DOHH2 (cell line): ENCODE measurements around the gene VSIR.

ENCODE experiments used
- EZH2phosphoT487 ChIP-seq: fragments of 200-600 bp; sonication (generic); IDR thresholded peaks from 2 replicates; pipeline ENCODE4 v1.6.1; 2017; ENCODE audit warnings: borderline replicate concordance, mild to moderate bottlenecking, antibody characterized with exemption, low read length, moderate library complexity, mixed read lengths
- TF ChIP-seq, protein P1 (sequence below): fragments of 200-600 bp; sonication (generic); IDR thresholded peaks from one replicate; pipeline ENCODE4 v1.5.1; 2014; ENCODE audit warnings: antibody characterized with exemption, mild to moderate bottlenecking, low read depth, low read length; ENCODE audit not compliant: poor library complexity, severe bottlenecking

- TF ChIP-seq, protein P1, sequence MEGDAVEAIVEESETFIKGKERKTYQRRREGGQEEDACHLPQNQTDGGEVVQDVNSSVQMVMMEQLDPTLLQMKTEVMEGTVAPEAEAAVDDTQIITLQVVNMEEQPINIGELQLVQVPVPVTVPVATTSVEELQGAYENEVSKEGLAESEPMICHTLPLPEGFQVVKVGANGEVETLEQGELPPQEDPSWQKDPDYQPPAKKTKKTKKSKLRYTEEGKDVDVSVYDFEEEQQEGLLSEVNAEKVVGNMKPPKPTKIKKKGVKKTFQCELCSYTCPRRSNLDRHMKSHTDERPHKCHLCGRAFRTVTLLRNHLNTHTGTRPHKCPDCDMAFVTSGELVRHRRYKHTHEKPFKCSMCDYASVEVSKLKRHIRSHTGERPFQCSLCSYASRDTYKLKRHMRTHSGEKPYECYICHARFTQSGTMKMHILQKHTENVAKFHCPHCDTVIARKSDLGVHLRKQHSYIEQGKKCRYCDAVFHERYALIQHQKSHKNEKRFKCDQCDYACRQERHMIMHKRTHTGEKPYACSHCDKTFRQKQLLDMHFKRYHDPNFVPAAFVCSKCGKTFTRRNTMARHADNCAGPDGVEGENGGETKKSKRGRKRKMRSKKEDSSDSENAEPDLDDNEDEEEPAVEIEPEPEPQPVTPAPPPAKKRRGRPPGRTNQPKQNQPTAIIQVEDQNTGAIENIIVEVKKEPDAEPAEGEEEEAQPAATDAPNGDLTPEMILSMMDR = no peak
- TF ChIP-seq EZH2phosphoT487 = no peak
Measured at GRCh38 chr10:71697938-71698709, 75.2 kb downstream of the VSIR start.
